Breast epithelium (tissue), 3 donors: ENCODE data around the gene CCDC188.

ENCODE experiments used
- POLR2A ChIP-seq: fragments of 450-650 bp; IDR thresholded peaks from one replicate; pipeline ENCODE4 v1.6.1; 2016; ENCODE audit warnings: antibody characterized with exemption, mild to moderate bottlenecking, moderate library complexity
- TF ChIP-seq, protein P1 (sequence below), 3 donors: fragments of 450-650 bp; IDR thresholded peaks; one replicate each; pipeline ENCODE4 v1.5.1; 2016 to 2017; ENCODE audit warnings: antibody characterized with exemption in 3 of 3, mild to moderate bottlenecking in 3 of 3, moderate library complexity in 3 of 3

DNA sequence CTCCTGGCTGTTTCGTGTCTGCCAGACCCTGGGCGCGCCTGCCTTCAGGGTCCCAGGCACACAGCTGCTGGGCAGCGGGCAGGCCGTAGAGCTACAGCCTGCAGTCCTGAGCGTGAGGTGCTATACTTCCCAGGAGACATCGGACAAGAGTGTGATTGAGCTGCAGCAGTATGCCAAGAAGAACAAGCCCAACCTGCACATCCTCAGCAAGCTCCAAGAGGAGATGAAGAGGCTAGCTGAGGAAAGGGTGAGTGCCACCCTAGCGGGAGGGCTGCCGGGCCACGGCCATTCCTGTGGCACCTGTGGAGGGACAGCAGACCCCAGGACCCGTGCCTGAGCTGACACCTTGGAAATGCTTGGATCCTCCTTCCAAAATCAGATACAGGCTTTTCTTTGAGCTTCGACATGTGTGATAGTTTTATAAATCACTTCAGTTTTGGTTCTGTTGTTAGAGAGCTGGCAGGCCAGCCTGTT is 42.1 kb downstream of the CCDC188 start:
- no peak for TF ChIP-seq POLR2A
- TF ChIP-seq, protein P1, sequence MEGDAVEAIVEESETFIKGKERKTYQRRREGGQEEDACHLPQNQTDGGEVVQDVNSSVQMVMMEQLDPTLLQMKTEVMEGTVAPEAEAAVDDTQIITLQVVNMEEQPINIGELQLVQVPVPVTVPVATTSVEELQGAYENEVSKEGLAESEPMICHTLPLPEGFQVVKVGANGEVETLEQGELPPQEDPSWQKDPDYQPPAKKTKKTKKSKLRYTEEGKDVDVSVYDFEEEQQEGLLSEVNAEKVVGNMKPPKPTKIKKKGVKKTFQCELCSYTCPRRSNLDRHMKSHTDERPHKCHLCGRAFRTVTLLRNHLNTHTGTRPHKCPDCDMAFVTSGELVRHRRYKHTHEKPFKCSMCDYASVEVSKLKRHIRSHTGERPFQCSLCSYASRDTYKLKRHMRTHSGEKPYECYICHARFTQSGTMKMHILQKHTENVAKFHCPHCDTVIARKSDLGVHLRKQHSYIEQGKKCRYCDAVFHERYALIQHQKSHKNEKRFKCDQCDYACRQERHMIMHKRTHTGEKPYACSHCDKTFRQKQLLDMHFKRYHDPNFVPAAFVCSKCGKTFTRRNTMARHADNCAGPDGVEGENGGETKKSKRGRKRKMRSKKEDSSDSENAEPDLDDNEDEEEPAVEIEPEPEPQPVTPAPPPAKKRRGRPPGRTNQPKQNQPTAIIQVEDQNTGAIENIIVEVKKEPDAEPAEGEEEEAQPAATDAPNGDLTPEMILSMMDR (IDR thresholded peaks at IDR 0.05) = no peak
